GM12892 (cell line): ENCODE measurements around the gene DONSON.

Source experiments
- POLR2A ChIP-seq: IDR thresholded peaks from 2 replicates; pipeline ENCODE4 v1.6.1; 2011; ENCODE audit warnings: low read depth, low read length, control low read depth
- POLR2AphosphoS5 ChIP-seq: IDR thresholded peaks from 2 replicates; pipeline ENCODE4 v1.6.1; 2011; ENCODE audit warnings: low read depth, low read length, control low read depth

- TF ChIP-seq POLR2AphosphoS5 (no peak), POLR2A (no peak)
These were observed 16.1 kb downstream of the DONSON start for GRCh38 chr21:33572350-33572749.
